ENCODE measurements around the gene GPR151. TPM values are rescaled to one million over a fixed set of nuclear protein-coding genes. Genes with fewer than 3 reads are reported as not detected.
"Not testable (repeated sequence)": the region's sequence is repeated elsewhere in the genome, so short reads cannot be mapped to it uniquely, and the experiment has no call there.

The GPR151 gene
- total RNA-seq, result not detected

GRCh38 chr5:146516151-146516475 lies at the start of gene GPR151:
TSS of gene GPR151 (minus strand) at chr5:146516190. CDS start at chr5:146516113, 77 bp downstream.
- TF ChIP-seq POLR2A (IDR thresholded peaks at IDR 0.05) (no peak), CTCF (IDR thresholded peaks at IDR 0.05) (no peak), POLR2AphosphoS5 (IDR thresholded peaks at IDR 0.05) (no peak)
- Histone ChIP-seq H3K9me3 (no peaks in the 10 kb centered on the region), H3K36me3 (peaks cover 9% of the 10 kb centered on the region), H3K27ac (no peak within 1 kb of the TSS), H3K27me3 (no peaks in the 10 kb centered on the region), H3K4me1 (no peaks in the 10 kb centered on the region), H3K4me3 (no peak within 1 kb of the TSS)
- no peak for DNase-seq (ENCODE audit: low spot score in 2 of 2)
- WGBS, result 10% methylated on average over 3 of the region's 3 CpGs

GRCh38 chr5:146564007-146564762 lies 48.2 kb upstream of the GPR151 start:
- H3K27me3 ChIP-seq, result no peaks in the 10 kb centered on the region
- 38% methylated on average over 2 of the region's 2 CpGs for WGBS
- no peak overlapping the region for H3K4me3 ChIP-seq
- no peaks in the 10 kb centered on the region for H3K9me3 ChIP-seq
- no peaks in the 10 kb centered on the region for H3K36me3 ChIP-seq
- TF ChIP-seq POLR2A (IDR thresholded peaks at IDR 0.05) (no peak), POLR2AphosphoS5 (IDR thresholded peaks at IDR 0.05) (no peak), CTCF (IDR thresholded peaks at IDR 0.05) (no peak), EP300 (IDR thresholded peaks at IDR 0.05) (no peak)
- DNase-seq (ENCODE audit: low spot score in 2 of 2), result no peak
- no peaks in the 10 kb centered on the region for H3K4me1 ChIP-seq
- no peak overlapping the region for H3K27ac ChIP-seq

- no peak for TF ChIP-seq POLR2AphosphoS5 (IDR thresholded peaks at IDR 0.05)
- TF ChIP-seq POLR2A (IDR thresholded peaks at IDR 0.05), result no peak
- TF ChIP-seq EP300 (IDR thresholded peaks at IDR 0.05), result no peak
- no peak overlapping the region for H3K27ac ChIP-seq
- no peak for DNase-seq (ENCODE audit: low spot score in 2 of 2)
- H3K4me3 ChIP-seq, result no peak overlapping the region
- 92% methylated on average over 4 of the region's 4 CpGs for WGBS
- H3K27me3 ChIP-seq, result no peaks in the 10 kb centered on the region
- H3K36me3 ChIP-seq, result no peaks in the 10 kb centered on the region
- no peaks in the 10 kb centered on the region for H3K4me1 ChIP-seq
- H3K9me3 ChIP-seq, result no peaks in the 10 kb centered on the region
These were observed 46.5 kb upstream of the GPR151 start for GRCh38 chr5:146562461-146562860.

GRCh38 chr5:146561711-146562110 lies 45.7 kb upstream of the GPR151 start:
- Histone ChIP-seq H3K4me3 (no peak overlapping the region), H3K9me3 (no peaks in the 10 kb centered on the region), H3K27ac (no peak overlapping the region), H3K36me3 (no peaks in the 10 kb centered on the region), H3K27me3 (no peaks in the 10 kb centered on the region), H3K4me1 (no peaks in the 10 kb centered on the region)
- no peak for DNase-seq (ENCODE audit: low spot score in 2 of 2)
- 91% methylated on average over 5 of the region's 5 CpGs for WGBS
- TF ChIP-seq CTCF (IDR thresholded peaks at IDR 0.05) (no peak), POLR2A (IDR thresholded peaks at IDR 0.05) (no peak), EP300 (IDR thresholded peaks at IDR 0.05) (no peak), POLR2AphosphoS5 (IDR thresholded peaks at IDR 0.05) (no peak)

- no peak for DNase-seq (ENCODE audit: low spot score in 2 of 2)
- Histone ChIP-seq H3K36me3 (no peaks in the 10 kb centered on the region), H3K9me3 (no peaks in the 10 kb centered on the region), H3K4me1 (no peaks in the 10 kb centered on the region), H3K4me3 (no peak overlapping the region), H3K27ac (no peak overlapping the region), H3K27me3 (no peaks in the 10 kb centered on the region)
- WGBS, result 40% methylated on average over 3 of the region's 3 CpGs
- TF ChIP-seq POLR2A (IDR thresholded peaks at IDR 0.05) (no peak), EP300 (IDR thresholded peaks at IDR 0.05) (no peak), CTCF (IDR thresholded peaks at IDR 0.05) (no peak), POLR2AphosphoS5 (IDR thresholded peaks at IDR 0.05) (no peak)
These were observed 44.3 kb upstream of the GPR151 start for GRCh38 chr5:146560205-146560812.

GRCh38 chr5:146556884-146557283 lies 40.9 kb upstream of the GPR151 start:
- not testable (repeated sequence) for H3K27me3 ChIP-seq; H3K9me3 ChIP-seq; H3K4me3 ChIP-seq; H3K4me1 ChIP-seq; H3K27ac ChIP-seq; H3K36me3 ChIP-seq; DNase-seq (ENCODE audit: low spot score in 2 of 2)
- WGBS, result 94% methylated on average over 4 of the region's 4 CpGs
